ENCODE data around the gene THSD7A.

DNA sequence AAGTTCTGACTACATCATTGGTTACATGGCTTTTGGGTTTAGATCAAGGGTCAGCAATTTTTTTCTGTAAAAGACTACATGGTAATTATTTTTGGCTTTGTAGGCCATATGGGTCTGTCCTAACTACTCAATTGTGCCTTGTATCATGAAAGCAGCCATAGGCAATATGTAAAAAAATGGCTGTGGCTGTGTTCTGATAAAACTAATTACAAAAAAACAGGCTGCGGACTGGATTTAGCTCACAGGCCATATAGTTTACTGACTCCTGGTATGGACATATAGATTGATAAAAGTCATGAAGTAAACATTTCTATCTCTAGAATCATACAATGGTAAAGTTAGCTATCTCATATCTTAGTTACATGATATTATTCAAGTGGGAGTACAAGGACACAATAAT is 375.4 kb downstream of the THSD7A start:
- TF ChIP-seq, protein P1, sequence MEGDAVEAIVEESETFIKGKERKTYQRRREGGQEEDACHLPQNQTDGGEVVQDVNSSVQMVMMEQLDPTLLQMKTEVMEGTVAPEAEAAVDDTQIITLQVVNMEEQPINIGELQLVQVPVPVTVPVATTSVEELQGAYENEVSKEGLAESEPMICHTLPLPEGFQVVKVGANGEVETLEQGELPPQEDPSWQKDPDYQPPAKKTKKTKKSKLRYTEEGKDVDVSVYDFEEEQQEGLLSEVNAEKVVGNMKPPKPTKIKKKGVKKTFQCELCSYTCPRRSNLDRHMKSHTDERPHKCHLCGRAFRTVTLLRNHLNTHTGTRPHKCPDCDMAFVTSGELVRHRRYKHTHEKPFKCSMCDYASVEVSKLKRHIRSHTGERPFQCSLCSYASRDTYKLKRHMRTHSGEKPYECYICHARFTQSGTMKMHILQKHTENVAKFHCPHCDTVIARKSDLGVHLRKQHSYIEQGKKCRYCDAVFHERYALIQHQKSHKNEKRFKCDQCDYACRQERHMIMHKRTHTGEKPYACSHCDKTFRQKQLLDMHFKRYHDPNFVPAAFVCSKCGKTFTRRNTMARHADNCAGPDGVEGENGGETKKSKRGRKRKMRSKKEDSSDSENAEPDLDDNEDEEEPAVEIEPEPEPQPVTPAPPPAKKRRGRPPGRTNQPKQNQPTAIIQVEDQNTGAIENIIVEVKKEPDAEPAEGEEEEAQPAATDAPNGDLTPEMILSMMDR (optimal IDR thresholded peaks at IDR 0.05 in 1 of 3, IDR thresholded peaks at IDR 0.05 in 1 of 3, conservative IDR thresholded peaks at IDR 0.05 in 1 of 3; ENCODE audit: extremely low read depth in 1 of 3, insufficient read depth in 2 of 3, low read length in 3 of 3), result no peak
- no peak for TF ChIP-seq EZH2 (IDR thresholded peaks at IDR 0.05; ENCODE audit: low read length)

Data from keratinocyte (primary cell).